ENCODE measurements around the gene SNRPN.
"Not testable (repeated sequence)": the region's sequence is repeated elsewhere in the genome, so short reads cannot be mapped to it uniquely, and the experiment has no call there.

Gene SNRPN

DNA sequence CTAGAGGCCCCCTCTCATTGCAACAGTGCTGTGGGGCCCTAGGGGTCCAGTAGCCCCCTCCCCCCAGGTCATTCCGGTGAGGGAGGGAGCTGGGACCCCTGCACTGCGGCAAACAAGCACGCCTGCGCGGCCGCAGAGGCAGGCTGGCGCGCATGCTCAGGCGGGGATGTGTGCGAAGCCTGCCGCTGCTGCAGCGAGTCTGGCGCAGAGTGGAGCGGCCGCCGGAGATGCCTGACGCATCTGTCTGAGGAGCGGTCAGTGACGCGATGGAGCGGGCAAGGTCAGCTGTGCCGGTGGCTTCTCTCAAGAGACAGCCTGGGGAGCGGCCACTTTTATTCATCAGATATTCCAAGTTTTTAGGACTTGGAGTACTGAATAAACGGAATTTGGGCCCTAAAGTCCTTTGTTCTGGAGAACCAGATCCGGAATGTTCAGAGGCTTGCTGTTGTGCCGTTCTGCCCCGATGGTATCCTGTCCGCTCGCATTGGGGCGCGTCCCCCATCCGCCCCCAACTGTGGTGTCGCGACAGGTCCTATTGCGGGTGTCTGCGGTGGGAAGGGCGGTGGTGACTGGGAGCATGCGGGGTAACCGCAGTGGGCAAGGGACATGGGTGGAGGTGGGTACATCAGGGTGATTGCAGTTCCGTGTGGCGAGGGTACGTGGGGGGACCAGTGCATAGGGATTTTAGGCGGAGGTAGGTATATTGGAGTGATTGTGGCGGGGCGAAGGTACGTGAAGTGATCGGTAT lies at the start of gene SNRPN, which contains the start of gene SNURF:
Gene SNRPN (plus strand): TSS at position 205 of the 748 bp plus-strand sequence. CDS start 19,467 bp downstream, outside the sequence.
Gene SNURF (plus strand): TSS at position 205 of the 748 bp plus-strand sequence. CDS start 62 bp downstream, at position 267.
- no peak for DNase-seq

DNA sequence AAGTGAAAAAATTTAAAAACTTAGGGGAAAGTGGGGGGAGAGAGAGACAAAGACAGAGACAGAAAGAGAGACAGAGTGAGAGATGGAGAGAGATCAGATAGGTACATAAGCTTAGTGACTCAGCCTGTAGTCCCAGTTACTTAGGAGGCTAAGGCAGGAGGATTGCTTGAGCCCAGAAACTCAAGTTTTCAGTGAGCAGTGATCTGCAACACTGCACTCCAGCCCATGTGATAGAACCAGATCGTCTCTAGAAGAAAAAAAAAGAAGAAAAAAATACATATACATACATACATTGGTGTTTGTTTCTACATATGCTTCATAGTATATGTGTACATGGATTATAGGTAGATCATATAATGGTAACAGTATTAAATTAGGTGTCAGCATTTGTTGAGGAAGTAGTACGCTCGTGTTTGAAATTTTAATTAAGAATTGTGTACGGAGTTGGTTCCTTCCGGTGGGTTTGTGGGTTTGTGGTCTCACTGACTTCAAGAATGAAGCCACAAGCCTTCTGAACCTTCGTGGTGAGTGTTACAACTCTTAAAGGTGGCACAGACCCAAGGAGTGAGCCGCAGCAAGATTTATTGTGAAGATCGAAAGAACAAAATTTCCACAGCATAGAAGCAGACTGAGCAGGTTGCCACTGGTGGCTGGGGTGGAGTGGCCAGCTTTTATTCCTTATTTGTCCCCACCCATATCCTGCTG lies 38.3 kb upstream of the SNRPN start:
- no peak for DNase-seq

DNA sequence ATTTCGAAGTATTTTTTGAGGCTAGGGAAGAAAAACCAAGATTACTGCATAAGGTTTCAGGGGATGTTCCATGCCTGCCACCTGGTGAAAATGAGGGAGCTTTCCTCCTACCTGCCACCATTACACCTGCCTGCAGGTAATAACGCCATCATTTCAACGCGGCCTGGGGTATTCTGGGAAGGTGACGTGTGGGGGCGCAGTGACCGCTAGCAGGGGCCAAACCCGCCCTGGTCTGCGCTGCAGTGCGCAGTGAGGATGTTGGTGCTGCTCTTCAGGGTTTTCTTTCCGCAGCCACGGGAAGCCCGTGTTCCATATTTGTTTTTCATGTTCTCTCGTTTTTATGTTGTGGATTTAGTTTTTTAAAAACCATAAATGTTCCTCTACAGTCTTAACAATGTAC lies 37.4 kb upstream of the SNRPN start:
- no peak for DNase-seq

DNA sequence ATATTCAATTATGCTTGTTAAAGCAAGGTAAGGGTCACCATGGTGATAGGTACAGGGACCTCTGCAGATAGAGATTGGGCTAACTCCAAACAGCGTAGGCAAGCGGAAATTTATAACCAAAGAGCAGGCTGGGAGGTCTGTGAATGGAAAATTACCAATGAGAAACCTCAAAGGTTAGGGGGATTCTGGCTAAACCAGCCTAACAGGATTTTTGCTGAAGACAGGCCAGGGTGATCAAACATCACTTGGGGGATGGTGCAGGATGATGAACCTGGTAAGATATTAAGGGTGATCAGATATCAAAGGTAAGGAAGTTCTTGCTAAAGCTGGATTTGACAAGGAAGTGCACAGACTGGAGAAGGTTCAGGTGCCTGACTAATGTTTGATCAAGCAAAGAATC lies 35.3 kb upstream of the SNRPN start:
- DNase-seq = no peak

DNA sequence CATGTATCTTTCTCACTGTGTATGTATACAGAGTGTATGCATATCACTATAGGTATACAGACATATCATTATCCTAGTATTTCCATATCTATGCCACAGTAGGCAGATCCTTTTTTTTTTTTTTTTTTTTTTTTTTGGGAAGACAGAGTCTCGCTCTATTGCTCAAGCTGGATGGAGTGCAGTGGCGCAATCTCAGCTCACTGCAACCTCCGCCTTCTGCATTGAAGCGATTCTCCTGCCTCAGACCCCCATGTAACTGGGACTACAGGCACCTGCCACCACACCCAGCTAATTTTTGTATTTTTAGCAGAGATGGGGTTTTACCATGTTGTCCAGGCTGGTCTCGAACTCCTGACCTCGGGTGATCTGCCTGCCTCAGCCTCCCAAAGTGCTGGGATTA lies 32.0 kb upstream of the SNRPN start:
- not testable (repeated sequence) for DNase-seq

DNA sequence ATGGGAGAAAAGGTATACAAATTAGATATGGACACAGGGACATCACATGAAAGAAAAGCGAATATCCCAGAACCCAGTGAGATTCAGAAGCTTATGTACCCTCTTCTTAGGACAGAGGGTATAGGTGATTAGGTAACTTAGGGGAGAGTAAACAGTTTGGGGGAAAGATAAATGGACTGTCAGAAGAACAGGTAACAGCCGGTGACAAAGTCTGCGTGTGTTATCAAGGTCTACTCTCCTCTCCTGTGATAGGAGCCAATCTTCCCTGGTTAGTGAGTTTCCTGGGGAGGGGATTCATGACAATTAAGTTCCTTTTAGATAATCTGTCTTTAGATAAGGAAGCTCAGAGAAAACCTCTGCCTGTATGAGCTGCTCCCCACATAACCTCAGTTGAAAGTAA lies 30.6 kb upstream of the SNRPN start:
- DNase-seq = no peak

DNA sequence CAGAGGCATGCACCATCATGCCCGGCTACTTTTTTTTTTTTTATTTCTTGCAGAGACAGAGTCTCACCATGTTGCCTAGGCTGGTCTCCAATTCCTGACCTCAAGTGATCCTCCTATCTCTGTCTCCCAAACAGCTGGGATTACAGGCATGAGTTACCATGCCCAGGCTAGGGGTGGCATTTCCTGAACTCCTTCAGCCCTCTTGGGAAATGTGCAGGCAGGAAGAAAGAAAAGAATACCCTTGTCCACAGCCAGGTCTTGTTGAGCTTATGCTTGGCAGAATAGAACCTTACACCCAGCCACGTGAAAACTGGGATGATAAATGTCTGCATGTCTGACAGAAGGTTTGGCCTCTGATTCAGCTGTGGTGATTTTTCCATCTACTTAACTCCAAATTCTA lies 30.2 kb upstream of the SNRPN start:
- no peak for DNase-seq

DNA sequence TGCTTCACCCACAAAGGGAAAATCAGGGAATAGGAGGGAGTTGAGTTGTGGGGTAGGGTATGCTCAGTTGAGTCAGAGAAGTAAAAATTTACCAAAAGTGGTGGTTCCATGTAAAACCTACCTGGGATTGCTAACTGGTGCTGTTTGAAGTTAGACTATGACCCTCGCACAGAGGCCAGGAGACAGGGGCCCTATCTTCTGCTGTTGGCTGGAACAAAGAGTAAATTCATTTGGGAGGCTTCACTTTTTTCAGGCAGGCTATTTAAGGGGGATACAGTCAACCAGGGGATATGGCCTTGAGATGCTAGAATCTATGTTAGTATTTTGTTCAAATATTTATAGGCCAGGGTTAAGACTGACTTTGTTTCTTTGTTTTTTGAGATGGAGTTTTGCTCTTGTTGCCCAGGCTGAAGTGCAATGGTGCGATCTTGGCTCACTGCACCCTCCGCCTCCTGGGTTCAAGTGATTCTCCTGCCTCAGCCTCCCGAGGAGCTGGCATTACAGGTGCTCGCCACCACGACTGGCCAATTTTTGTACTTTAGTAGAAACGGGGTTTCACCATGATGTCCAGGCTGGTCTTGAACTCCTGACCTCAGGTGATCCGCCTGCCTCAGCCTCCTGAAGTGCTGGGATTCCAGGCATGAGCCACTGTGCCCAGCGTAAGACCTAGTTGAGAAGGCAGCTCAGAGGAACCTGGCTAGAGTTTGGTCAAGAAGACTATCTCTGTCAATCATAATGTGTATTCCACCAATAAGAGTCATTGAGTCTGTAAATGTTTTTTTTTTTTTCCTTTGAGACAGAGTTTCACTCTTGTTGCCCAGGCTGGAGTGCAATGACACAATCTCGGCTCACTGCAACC lies 22.7 kb upstream of the SNRPN start:
- not testable (repeated sequence) for DNase-seq

DNA sequence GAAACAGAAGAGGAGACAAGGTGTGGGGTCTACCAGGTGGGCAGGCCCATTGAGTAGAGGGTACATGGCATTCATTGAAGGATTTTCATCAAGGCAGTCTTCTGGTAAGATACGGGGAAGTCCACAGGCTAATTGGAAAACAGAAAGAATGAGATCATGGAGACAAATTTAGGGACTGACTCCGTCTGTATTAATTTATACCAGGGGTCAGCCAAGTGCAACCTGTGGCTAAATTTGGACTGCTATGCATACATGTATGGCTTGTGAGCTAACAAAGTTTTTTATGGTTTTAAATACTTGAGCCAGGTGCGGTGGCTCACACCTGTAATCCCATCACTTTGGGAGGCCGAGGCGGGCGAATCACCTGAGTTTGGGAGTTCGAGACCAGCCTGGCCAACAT lies 21.1 kb upstream of the SNRPN start:
- no peak for DNase-seq

DNA sequence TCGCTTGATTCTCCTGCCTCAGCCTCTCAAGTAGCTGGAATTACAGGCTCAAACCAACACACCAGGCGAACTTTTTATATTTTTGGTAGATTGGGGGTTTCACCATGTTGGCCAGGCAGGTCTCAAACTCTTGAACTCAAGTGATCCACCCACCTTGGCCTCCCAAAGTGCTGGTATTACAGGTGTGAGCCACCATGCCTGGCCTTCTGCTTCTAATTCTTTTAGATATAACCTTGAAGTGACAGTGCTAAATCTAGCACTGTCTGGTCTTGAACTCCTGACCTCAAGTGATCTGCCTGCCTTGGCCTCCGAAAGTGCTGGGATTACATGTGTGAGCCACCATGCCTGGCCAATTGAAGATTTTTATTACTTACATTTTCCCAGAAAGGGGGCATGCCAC lies 16.6 kb upstream of the SNRPN start:
- not testable (repeated sequence) for DNase-seq

DNA sequence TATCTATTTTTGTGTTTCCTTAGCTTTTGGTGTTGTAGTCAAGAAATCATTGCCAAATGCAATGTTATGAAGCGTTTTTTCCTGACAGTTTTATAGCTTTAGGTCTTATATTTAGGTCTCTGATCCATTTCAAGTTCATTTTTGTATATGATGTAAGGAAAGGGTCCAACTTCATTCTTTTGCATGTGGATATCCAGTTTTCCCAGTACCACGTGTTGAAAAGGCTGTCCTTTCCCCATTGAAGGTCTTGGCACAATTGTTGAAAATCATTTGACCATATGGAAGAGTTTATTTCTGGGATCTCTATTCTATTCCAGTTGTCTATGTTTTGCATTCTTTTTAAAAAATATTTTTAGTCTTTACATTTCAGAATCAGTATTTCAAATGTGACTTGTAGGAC lies 14.6 kb upstream of the SNRPN start:
- DNase-seq = no peak

DNA sequence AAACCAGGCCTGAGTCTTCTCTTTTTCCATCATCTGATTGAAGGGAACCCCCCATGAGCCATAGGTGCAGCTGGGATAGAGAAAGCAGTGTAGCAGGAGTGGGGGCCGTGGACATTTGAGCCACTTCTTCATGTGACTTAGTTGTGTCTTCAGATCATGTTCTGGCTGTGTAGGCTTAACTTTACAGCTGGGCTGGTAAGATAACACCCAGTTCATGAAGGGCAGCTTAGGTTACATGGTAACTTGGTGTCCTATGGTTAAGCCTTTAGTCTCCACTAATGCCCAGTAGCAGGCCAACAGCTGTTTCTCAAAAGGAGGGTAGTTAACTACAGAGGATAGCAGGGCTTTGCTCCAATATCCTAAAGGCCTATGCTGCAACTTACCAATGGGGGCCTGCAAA lies 11.4 kb upstream of the SNRPN start:
- no peak for DNase-seq

DNA sequence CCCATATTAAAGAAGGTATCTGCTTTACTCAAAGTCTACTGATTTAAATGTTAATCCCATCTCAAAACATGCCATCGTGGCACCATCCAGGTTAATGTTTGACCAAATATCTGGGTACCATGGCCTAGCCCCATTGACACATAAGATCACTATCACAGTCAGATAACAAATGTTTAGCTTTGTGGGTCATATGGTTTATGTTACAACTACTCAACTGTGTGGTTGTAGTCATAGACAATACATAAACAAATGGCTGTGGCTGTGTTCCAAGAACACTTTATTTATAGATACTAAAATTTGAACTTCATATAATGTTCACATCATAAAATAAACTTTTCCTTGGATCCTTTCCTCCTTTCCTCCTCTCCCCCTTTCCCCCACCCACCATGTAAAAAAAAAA lies 9.8 kb upstream of the SNRPN start:
- DNase-seq = no peak

DNA sequence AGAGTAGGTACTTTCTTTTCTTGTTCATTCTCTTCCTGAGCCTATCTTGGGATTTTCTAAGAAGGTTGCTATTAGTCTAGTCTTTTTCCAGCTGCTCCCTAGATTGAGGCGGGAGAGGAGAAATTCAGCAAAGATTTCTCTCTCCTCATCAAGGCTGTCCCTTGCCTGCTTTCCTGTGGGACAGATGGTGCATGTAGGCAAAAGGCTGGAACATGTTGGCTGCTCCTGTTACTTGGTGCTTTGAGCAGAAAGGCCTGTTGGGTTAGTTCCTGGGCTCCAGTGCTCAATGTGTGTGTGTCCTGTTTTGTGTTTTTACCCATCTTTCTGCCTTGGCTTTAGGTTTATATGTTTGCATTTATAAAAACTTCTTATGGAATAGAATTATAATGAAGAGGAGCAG lies 9.1 kb upstream of the SNRPN start:
- no peak for DNase-seq

DNA sequence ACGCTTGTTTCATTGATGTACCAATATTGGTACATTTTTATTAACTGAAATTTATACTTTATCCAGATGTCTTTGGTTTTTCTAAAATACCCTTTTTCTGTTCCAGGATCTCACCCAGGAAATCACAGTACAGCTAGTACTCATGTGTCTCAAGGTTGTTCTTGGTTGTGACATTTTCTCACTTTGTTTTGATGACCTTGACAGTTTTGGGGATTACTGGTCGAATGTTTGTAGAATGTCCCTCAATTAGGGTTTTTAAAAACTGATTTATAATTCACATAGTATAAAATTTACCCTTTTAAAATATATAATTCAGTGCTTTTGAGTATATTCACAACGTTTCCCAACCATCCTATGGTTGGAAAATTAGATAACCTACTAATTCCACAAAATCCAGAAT lies 6.3 kb upstream of the SNRPN start:
- DNase-seq = no peak

DNA sequence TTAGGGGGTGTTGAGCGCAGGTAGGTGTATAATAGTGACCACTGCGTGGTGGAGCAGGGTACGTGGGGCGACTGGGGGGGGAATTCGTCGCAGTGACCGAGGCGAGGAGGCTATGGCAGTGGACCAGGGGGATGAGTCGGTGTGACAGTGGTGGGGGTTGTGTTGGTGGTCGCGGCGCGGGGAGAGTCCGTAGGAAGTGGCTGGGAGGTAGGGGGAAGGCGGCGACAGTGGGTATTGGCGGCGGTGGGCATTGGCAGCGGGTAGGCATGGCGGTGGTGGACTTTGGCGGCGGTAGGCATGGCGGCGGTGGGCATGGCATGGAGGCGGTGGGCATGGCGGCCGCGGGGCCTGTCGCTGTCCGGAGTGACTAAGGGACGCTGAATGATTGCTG lies 739 bp downstream of the SNRPN start:
- no peak for DNase-seq

DNA sequence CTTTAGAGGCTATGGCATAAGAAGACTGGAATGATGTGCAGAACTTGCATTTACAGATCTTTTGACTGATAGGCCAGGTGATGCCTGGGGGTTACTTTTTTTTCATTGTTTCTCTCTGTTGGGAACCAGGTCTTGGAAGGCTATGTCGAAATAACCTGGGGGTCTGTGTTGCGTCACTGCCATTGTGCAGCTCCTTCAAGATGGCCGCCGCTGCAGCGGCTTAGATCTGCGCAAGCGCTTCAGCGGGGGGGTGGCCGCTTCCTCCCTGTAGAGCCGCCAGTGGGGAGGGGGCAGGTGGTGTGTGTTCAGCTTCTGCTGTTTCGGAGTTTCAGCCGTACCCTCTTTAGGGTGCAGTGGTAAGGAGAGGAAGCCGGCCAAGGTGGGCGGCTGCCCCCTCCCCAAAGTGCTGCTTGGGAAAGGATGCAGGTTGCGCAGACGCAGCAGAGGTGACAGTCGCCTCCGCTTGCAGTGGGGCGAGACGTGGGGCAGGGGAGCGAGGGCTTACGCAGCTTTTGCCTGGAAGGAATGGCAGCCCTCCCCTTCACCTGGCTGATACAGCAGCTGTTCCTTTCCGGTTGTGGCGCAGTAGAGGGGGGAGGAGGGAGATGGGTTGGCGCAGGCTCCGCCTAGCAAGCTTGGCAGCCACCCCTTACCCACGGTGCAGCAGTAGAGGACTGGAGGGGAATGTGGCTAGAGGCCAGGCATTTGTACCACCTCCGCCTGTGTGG lies 1.5 kb downstream of the SNRPN start:
- no peak for DNase-seq

DNA sequence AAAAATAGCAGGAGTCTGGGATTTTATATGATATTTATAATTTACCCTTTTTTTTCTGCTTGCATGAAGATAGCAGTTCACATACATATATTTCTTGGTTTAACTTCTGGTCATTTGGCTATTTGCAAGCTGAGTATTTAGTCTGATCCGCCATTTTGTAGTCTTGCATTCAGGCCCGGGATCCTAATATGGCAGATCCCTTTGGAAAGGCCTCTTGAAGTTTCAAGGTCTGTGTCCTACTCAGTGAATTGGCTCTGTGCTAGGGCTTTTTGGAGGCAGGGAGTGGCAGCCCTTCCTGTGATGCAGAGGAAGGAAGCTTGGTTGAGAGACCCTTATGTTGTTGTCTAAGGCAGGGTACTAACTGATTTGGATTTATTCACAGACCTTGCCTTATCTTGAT lies 2.9 kb downstream of the SNRPN start:
- no peak for DNase-seq

DNA sequence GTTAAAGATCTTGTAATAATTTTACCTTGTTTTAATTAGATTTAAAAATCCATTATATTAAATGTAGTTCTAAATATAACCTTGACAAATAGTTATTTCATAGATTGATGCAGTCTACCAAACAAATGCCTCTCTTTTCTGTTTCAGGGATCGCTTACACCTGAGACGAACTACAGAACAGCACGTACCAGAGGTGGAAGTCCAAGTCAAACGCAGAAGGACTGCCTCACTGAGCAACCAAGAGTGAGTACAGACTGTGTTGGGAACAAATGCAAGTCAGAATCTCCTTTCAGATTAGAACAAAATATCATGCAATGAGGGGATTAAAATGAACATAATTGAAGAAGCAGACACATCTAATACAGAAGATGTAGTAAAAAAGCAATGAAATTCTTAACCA lies 7.2 kb downstream of the SNRPN start:
- DNase-seq = no peak

DNA sequence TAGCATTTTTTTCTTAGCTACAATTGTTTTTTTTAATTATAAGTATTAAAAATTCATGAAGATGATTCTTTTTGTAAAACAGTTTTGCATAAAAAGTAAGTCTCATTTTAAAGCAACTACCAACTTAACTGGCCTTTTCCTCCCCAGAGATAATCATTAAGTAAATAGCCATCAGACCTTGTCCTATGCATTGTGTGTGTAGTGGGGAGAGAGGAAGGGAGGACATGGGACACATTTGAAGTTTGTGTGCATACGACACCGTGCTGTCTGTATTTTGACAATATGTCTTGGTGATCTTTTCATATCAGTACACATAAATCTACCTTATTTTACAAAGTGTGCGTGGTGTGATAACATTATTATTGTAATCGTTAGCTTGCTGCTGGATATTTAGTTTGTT lies 8.1 kb downstream of the SNRPN start:
- no peak for DNase-seq

DNA sequence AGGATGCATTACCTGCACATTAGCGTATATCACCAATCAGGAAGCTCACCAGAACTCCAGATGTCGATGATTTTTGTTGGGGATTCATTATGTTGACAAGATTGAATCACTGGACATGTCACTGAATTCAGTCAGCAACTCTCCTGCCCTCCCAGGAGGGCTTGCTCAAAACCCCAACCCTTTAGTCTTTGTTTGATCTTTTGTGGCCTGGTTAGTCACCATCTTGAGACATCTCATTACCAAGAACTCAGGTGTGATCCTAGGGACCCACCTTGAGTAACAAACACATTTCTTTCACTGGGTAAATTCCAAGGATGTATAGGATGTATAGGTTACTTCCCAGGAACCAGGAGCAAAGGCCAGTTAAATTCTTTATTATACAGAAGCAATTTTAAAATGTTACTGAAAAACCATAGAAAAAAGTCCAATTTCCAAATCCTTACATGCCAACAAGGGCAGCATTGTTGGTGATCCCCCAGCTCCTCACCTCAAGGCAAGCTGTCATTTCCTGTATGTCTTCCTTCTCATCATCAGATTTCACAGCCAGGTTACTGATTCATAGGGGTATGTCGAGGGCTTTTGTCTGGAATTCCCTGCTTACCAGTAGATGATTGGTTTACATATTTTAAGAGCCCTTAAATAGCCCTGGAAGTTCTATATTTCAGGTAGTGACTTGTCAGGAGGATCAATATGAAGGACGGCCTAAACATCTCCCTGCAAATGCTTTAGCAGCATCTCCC lies 11.7 kb downstream of the SNRPN start:
- no peak for DNase-seq

DNA sequence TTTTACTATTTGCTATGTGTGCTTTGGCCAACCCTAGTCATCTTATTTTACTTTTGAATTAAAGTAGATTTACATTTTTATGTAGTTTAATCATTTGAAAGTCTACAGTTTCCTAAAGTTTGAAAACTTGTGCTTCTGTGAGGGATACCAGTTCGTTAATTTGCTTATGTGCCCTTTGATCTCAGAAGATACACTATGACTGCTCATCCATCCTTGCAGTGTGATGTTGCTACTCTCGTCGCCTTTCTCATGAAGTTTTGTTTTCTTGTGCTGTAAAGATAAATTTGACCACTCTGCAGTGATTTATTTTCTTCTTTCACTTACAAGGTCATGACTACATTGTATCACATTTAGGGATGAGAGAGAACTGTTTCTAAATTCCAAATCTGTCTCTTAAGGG lies 16.3 kb downstream of the SNRPN start:
- no peak for DNase-seq

Measured in Kasumi-1 (cell line).